Measurements from ENCODE around the gene RPS26.

RPS26 gene

GRCh38 chr12:56041552-56042429, at the start of gene RPS26:
Gene RPS26, plus strand, starts transcription at chr12:56041918. Its CDS starts 249 bp downstream, at chr12:56042167.
- POLR2A ChIA-PET (ENCODE audit: low non-redundant PET) = no interaction called here
- peak; percentile 94 for DNase-seq (ENCODE audit: low spot score)
- CTCF ChIA-PET = interaction anchor here (0.9 to 1.0 kb wide), 2 partner anchors 13 to 46 kb away, joined by 3 to 4 read pairs; no protein-coding TSS in a partner anchor
- peak within 1 kb of the TSS; percentile 83 for H3K27ac ChIP-seq
- TF ChIP-seq CTCF (conservative IDR thresholded peaks at IDR 0.05; ENCODE audit: low read depth) = peak; percentile 87

- no peak for DNase-seq (ENCODE audit: low spot score)
- POLR2A ChIA-PET (ENCODE audit: low non-redundant PET) = no interaction called here
These were observed 48.4 kb upstream of the RPS26 start for GRCh38 chr12:55993230-55993853.

GRCh38 chr12:55995366-55995765, 46.4 kb upstream of the RPS26 start:
- peak overlapping the region; percentile 42 for H3K27ac ChIP-seq
- ChIA-PET POLR2A (ENCODE audit: low non-redundant PET) (no interaction called here), CTCF (interaction anchor here (0.6 to 2.1 kb wide), 13 partner anchors 7 to 607 kb away, joined by 3 to 6 read pairs (median 4); no protein-coding TSS in a partner anchor)
- no peak for DNase-seq (ENCODE audit: low spot score)
- TF ChIP-seq CTCF (conservative IDR thresholded peaks at IDR 0.05; ENCODE audit: low read depth) = no peak

More at GRCh38 chr12:55993230-55993853, 48.4 kb upstream of the RPS26 start:
- no peak overlapping the region for H3K27ac ChIP-seq
- CTCF ChIA-PET = interaction anchor here (0.6 to 0.8 kb wide), 3 partner anchors 36 to 1626 kb away, joined by 3 to 8 read pairs (median 3); no protein-coding TSS in a partner anchor
- TF ChIP-seq CTCF (conservative IDR thresholded peaks at IDR 0.05; ENCODE audit: low read depth) = no peak

GRCh38 chr12:55996201-55996714, 45.5 kb upstream of the RPS26 start:
- ChIA-PET CTCF (interaction anchor here (0.5 to 2.1 kb wide), 20 partner anchors 8 to 606 kb away, joined by 3 to 10 read pairs (median 4); partner anchors contain the start of gene PA2G4), POLR2A (ENCODE audit: low non-redundant PET) (interaction anchor here (1.0 kb wide), 1 partner anchor 33 kb away, joined by 3 read pairs; no protein-coding TSS in a partner anchor)
- peak; percentile 48 for DNase-seq (ENCODE audit: low spot score)
- peak; percentile 88 for TF ChIP-seq CTCF (conservative IDR thresholded peaks at IDR 0.05; ENCODE audit: low read depth)
- H3K27ac ChIP-seq = peak overlapping the region; percentile 83

- DNase-seq (ENCODE audit: low spot score) = peak; percentile 98
- peak within 1 kb of the TSS; percentile 83 for H3K27ac ChIP-seq
- CTCF ChIA-PET = interaction anchor here (0.5 to 2.1 kb wide), 9 partner anchors 10 to 225 kb away, joined by 3 to 10 read pairs (median 4); partner anchors contain the start of gene ERBB3
These were observed 44.8 kb upstream of the RPS26 start, which contains the start of gene SUOX for GRCh38 chr12:55996715-55997534. Gene SUOX, plus strand, starts transcription at chr12:55997276. Its CDS starts 4,946 bp downstream, at chr12:56002222.

More at GRCh38 chr12:55996715-55997534, 44.8 kb upstream of the RPS26 start, which contains the start of gene SUOX:
- POLR2A ChIA-PET (ENCODE audit: low non-redundant PET) = interaction anchor here (1.0 to 1.3 kb wide), 2 partner anchors 10 to 32 kb away, joined by 3 to 4 read pairs; no protein-coding TSS in a partner anchor
- no peak for TF ChIP-seq CTCF (conservative IDR thresholded peaks at IDR 0.05; ENCODE audit: low read depth)

All from RWPE1 (cell line).